A673 (cell line): ENCODE results near the gene TLE6. TPM values are rescaled to one million over a fixed set of nuclear protein-coding genes. Genes with fewer than 3 reads are reported as not detected.
A peak's percentile ranks its signal among the peaks of the same experiment; 100 is the strongest.

Source experiments
- BruUV-seq: library from RNA; stranded (reverse); fragments of 400-500 nt; replicated peaks from 2 replicates; lab custom pipeline; 2021; lab: Mats Ljungman, UMichigan
- CTCF ChIA-PET: fragments of 300-600 bp; sonication (Branson Sonifier 250); formaldehyde crosslinking; loops from one replicate; lab custom pipeline; 2022; ENCODE audit warnings: antibody characterized with exemption; lab: Charles Lee
- POLR2A ChIA-PET: fragments of 300-600 bp; sonication (Branson Sonifier 250); formaldehyde crosslinking; loops from one replicate; lab custom pipeline; 2022; ENCODE audit warnings: antibody characterized with exemption; ENCODE audit not compliant: low non-redundant PET; lab: Charles Lee
- DNase-seq: peaks from one replicate; pipeline ENCODE4 v3.0.0-alpha.2; 2015; ENCODE audit warnings: low spot score
- H3K27ac ChIP-seq: fragments of 200-600 bp; sonication (generic); 2 replicates; pipeline ENCODE4 v1.5.1; 2016; ENCODE audit warnings: mixed run types, low read depth, mild to moderate bottlenecking, mixed read lengths, antibody characterized with exemption, low read length; ENCODE audit not compliant: poor library complexity, severe bottlenecking
- H3K27me3 ChIP-seq: fragments of 200-600 bp; sonication (generic); replicated peaks from 2 replicates; pipeline ENCODE4 v1.6.1; 2017; ENCODE audit warnings: mixed run types, low read depth, mild to moderate bottlenecking, mixed read lengths, antibody characterized with exemption, low read length; ENCODE audit not compliant: insufficient read depth, poor library complexity
- H3K36me3 ChIP-seq: fragments of 200-600 bp; sonication (generic); 2 replicates; pipeline ENCODE4 v1.6.1; 2016; ENCODE audit warnings: mixed run types, mild to moderate bottlenecking, mixed read lengths, antibody characterized with exemption, low read length; ENCODE audit not compliant: insufficient read depth, poor library complexity, severe bottlenecking
- H3K4me1 ChIP-seq: fragments of 200-600 bp; sonication (generic); 2 replicates; pipeline ENCODE4 v1.6.1; 2017; ENCODE audit warnings: mixed run types, mild to moderate bottlenecking, mixed read lengths, antibody characterized with exemption, low read length; ENCODE audit not compliant: insufficient read depth, poor library complexity, severe bottlenecking
- H3K4me3 ChIP-seq: fragments of 200-600 bp; sonication (generic); 2 replicates; pipeline ENCODE4 v1.5.1; 2016; ENCODE audit warnings: low read depth, mixed run types, mild to moderate bottlenecking, mixed read lengths, low read length; ENCODE audit not compliant: poor library complexity, severe bottlenecking
- H3K9me3 ChIP-seq: fragments of 200-600 bp; sonication (generic); 2 replicates; pipeline ENCODE4 v1.6.1; 2016; ENCODE audit warnings: mixed run types, low read depth, mild to moderate bottlenecking, mixed read lengths, antibody characterized with exemption, low read length; ENCODE audit not compliant: poor library complexity, severe bottlenecking
- EZH2 ChIP-seq: fragments of 200-600 bp; sonication (generic); IDR thresholded peaks from 2 replicates; pipeline ENCODE4 v1.6.1; 2017; ENCODE audit warnings: borderline replicate concordance, low read depth, mild to moderate bottlenecking, mixed read lengths, antibody characterized with exemption, low read length; ENCODE audit not compliant: poor library complexity, severe bottlenecking
- intact Hi-C: fragments of 100-400 bp; cut with micrococcal nuclease; formaldehyde crosslinking; loops from one replicate; pipeline ENCODE4 v1.10.0; 2022; ENCODE audit not compliant: unreplicated experiment
- total RNA-seq: library from RNA; stranded (reverse); gene quantifications from 2 replicates; pipeline ENCODE4 v1.2.3, GENCODE V29; 2021
- TF ChIP-seq, protein P1 (sequence below): fragments of 300-800, 200-600 bp; sonication (generic); conservative IDR thresholded peaks from 2 replicates; pipeline ENCODE4 v1.5.1; 2017; ENCODE audit warnings: low read depth, mild to moderate bottlenecking, antibody characterized with exemption, low read length, moderate library complexity, mixed read lengths

The TLE6 gene
- total RNA-seq, 1 experiment from 2014 or later, result not detected

DNA sequence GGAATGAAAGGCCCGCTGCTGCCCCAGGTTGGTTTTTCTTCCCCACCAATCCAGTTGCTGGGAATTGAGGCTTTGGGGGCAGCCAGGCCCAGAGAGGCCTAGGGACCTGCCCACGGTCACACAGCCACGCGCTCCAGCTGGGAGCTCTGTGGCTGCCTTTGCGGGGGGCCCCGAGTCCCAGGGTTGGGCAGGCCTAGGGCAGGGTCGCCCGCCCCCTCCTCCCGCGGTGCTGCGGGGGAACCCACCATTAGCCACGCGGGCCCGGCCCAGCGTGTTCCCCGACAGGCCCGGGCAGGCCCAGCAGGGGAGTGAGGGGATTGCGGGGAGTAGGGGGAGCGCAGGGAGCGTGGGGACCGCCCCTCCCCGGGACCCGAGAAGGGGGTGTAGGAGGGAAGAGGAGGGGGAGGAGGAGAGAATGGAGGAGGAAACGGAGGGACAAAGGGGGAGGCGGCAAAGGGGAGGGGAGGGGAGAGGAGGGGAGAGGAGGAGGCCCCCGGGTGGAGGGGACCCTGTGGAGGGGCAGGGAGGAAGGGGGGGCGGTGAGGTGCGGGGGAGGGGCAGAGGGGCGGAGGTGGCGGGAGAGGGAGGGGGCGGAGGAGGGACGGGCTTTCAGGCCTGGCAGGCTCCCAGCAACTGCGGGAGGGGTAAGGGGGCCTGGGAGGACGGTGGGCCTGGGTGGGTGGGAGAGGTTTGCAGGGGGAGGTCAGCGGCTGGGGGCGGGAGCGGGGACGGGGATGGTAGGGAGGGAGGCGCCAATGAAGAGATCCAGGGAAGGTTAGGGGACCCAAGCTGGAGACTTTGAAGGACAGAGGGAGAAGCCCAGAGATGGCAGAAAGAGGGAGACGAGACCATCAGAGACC lies 64.6 kb downstream of the TLE6 start:
- no peaks in the 10 kb centered on the region for H3K36me3 ChIP-seq
- peaks cover 28% of the 10 kb centered on the region for H3K4me1 ChIP-seq
- H3K27ac ChIP-seq, result peak overlapping the region; percentile 90
- ChIA-PET POLR2A (interaction anchor here (0.6 kb wide), 1 partner anchor 32 kb away, joined by 19 read pairs; no protein-coding TSS in a partner anchor), CTCF (no interaction called here)
- H3K27me3 ChIP-seq, result no peaks in the 10 kb centered on the region
- no TSS peak for BruUV-seq
- H3K9me3 ChIP-seq, result no peaks in the 10 kb centered on the region
- DNase-seq, result peak; percentile 73
- TF ChIP-seq EZH2, result no peak
- intact Hi-C loops, result no loop called here
- H3K4me3 ChIP-seq, result peak overlapping the region; percentile 27

DNA sequence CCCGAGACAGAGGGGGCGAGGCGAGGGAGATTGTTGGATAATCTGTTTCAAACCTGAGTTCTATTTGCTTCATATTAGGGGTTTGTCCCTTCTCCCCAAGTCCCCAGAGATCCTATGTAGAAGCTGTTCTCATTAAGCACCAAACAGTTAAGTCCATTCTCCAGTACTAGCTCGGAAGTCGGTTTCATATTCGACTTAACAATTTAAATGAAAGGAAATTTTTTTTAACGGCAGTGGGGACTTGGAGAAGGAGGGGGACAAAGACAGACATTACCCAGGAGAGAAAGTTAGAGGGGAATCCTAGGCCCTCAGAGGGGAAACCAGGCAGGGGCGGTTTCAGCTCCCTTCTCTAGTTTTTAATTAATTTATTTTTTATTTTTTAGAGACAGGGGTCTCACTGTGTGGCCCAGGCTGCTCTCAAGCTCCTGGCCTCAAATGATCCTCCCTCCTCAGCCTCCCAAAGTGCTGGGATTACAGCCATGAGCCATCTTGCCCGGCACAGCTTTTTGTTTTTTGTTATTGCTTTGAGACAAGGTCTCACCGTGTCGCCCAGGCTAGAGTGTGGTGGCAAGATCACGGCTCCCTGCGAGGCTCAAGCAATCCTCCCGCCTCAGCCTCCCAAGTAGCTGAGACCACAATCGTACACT lies 65.4 kb downstream of the TLE6 start:
- peak; percentile 61 for DNase-seq
- intact Hi-C loops, result no loop called here
- TF ChIP-seq EZH2, result no peak
- TF ChIP-seq, protein P1, sequence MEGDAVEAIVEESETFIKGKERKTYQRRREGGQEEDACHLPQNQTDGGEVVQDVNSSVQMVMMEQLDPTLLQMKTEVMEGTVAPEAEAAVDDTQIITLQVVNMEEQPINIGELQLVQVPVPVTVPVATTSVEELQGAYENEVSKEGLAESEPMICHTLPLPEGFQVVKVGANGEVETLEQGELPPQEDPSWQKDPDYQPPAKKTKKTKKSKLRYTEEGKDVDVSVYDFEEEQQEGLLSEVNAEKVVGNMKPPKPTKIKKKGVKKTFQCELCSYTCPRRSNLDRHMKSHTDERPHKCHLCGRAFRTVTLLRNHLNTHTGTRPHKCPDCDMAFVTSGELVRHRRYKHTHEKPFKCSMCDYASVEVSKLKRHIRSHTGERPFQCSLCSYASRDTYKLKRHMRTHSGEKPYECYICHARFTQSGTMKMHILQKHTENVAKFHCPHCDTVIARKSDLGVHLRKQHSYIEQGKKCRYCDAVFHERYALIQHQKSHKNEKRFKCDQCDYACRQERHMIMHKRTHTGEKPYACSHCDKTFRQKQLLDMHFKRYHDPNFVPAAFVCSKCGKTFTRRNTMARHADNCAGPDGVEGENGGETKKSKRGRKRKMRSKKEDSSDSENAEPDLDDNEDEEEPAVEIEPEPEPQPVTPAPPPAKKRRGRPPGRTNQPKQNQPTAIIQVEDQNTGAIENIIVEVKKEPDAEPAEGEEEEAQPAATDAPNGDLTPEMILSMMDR, result no peak
- ChIA-PET CTCF (interaction anchor here (0.6 kb wide), 1 partner anchor 74 kb away, joined by 3 read pairs; no protein-coding TSS in a partner anchor), POLR2A (interaction anchor here (0.6 kb wide), 1 partner anchor 31 kb away, joined by 19 read pairs; no protein-coding TSS in a partner anchor)
- Histone ChIP-seq H3K9me3 (no peaks in the 10 kb centered on the region), H3K36me3 (no peaks in the 10 kb centered on the region), H3K27me3 (no peaks in the 10 kb centered on the region), H3K4me1 (peaks cover 34% of the 10 kb centered on the region), H3K4me3 (peak overlapping the region; percentile 18), H3K27ac (peak overlapping the region; percentile 83)
- no TSS peak for BruUV-seq

Other genes with a start within 250 kb of the TLE6 start
- 43.2 and 44.8 TPM in 2 replicates for gene SLC39A3, start 237.5 kb upstream of the TLE6 start, total RNA-seq
- 101 and 106 TPM in 2 replicates for gene SGTA, start 194.3 kb upstream of the TLE6 start, total RNA-seq
- gene THOP1, start 192.1 kb upstream of the TLE6 start, total RNA-seq, result 168 and 186 TPM in 2 replicates
- gene ZNF554, start 157.7 kb upstream of the TLE6 start, total RNA-seq, result 3.5 and 5.1 TPM in 2 replicates
- gene ZNF555, start 136.1 kb upstream of the TLE6 start, total RNA-seq, result 4.8 and 6.2 TPM in 2 replicates
- not detected in 2 replicates for gene ZNF556, start 110.2 kb upstream of the TLE6 start, total RNA-seq
- gene ZNF57, start 76.6 kb upstream of the TLE6 start, total RNA-seq, result 5.1 and 5.5 TPM in 2 replicates
- gene ZNF77, start 32.6 kb upstream of the TLE6 start, total RNA-seq, result 6.3 and 6.4 TPM in 2 replicates
- gene TLE2, start 51.7 kb downstream of the TLE6 start, total RNA-seq, result 10.8 and 18.3 TPM in 2 replicates
- gene TLE5, start 84.9 kb downstream of the TLE6 start, total RNA-seq, result 360 and 397 TPM in 2 replicates
- gene GNA11, start 116.8 kb downstream of the TLE6 start, total RNA-seq, result 61.6 and 64.3 TPM in 2 replicates
- gene GNA15, start 158.5 kb downstream of the TLE6 start, total RNA-seq, result 0.26 TPM in 1 of 2 replicates, not detected in the other
- gene S1PR4, start 201.2 kb downstream of the TLE6 start, total RNA-seq, result not detected in 2 replicates
- 104 and 122 TPM in 2 replicates for gene NCLN, start 208.4 kb downstream of the TLE6 start, total RNA-seq
- gene CELF5, start 247.1 kb downstream of the TLE6 start, total RNA-seq, result 3.1 and 3.7 TPM in 2 replicates